ENCODE results near the gene HTR6.

The HTR6 gene

GRCh38 chr1:19623523-19623922, 41.2 kb upstream of the HTR6 start:
- Histone ChIP-seq H3K4me2 (ENCODE audit: low read depth, low read length, poor library complexity, severe bottlenecking) (no peak overlapping the region), H3K36me3 (ENCODE audit: insufficient read depth, low read length) (peaks cover 24% of the 10 kb centered on the region; the same call in 1 of the 2 replicates), H4K20me1 (ENCODE audit: insufficient read depth, low read length, poor library complexity, severe bottlenecking) (no peaks in the 10 kb centered on the region), H3K9ac (ENCODE audit: low read depth, low read length, poor library complexity, severe bottlenecking) (no peak overlapping the region), H3F3A (ENCODE audit: low read depth) (no peaks in the 10 kb centered on the region), H3K4me3 (ENCODE audit: low read length, poor library complexity, severe bottlenecking) (no peak overlapping the region), H3K27me3 (ENCODE audit: insufficient read depth, low read length, poor library complexity, severe bottlenecking) (no peaks in the 10 kb centered on the region), H3K9me3 (ENCODE audit: insufficient read depth, low read depth, low read length) (no peaks in the 10 kb centered on the region), H2AFZ (ENCODE audit: low read length) (no peak overlapping the region), H3K4me1 (ENCODE audit: insufficient read depth, low read length, poor library complexity, severe bottlenecking) (no peaks in the 10 kb centered on the region), H3K9me2 (replicated peaks; ENCODE audit: low read depth, low read length) (no peaks in the 10 kb centered on the region), H3K79me2 (ENCODE audit: insufficient read depth, low read length) (no peaks in the 10 kb centered on the region)
- TF ChIP-seq EZH2phosphoT487 (IDR thresholded peaks at IDR 0.05; ENCODE audit: borderline replicate concordance) (no peak), CTCF (conservative IDR thresholded peaks at IDR 0.05; ENCODE audit: low read length) (no peak)

DNA sequence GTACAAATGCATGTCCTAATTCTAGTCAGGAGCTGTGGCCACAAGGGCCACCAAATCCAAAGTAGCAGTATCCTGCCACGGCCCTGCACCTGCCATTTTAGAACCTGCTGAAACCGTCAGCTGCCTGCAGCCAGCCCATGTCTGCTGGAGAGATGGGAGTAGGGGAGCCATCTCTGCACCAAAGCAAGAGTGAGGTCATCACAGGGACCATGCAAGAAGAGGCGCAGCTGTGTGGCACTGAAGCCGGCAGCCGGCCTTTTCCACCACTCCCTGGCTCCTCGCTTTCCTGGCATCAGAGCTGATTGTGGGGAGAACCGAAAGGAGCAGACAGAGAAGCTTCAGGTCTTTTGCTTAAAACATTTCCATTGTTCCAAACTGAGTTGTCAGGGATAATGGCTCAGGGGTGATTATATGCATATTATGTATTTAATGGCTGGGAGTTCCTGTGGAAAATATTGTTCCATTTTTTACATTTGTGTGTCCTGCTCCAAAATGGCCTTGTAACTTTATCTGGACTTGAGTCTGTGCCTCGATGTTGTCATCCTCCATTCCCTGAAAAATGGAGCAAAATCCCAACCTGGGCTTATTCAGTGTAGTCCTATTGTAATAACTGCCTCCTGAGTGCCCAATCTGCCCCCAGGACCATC, 39.3 kb upstream of the HTR6 start:
- no peaks in the 10 kb centered on the region for H3K4me1 ChIP-seq (ENCODE audit: insufficient read depth, low read length, poor library complexity, severe bottlenecking)
- H3K9ac ChIP-seq (ENCODE audit: low read depth, low read length, poor library complexity, severe bottlenecking), result no peak overlapping the region
- H3F3A ChIP-seq (ENCODE audit: low read depth), result no peaks in the 10 kb centered on the region
- no peaks in the 10 kb centered on the region for H3K9me3 ChIP-seq (ENCODE audit: insufficient read depth, low read depth, low read length)
- H3K36me3 ChIP-seq (ENCODE audit: insufficient read depth, low read length), result peaks cover 24% of the 10 kb centered on the region; the same call in 1 of the 2 replicates
- H3K27me3 ChIP-seq (ENCODE audit: insufficient read depth, low read length, poor library complexity, severe bottlenecking), result no peaks in the 10 kb centered on the region
- no peak overlapping the region for H3K4me3 ChIP-seq (ENCODE audit: low read length, poor library complexity, severe bottlenecking)
- no peak overlapping the region for H2AFZ ChIP-seq (ENCODE audit: low read length)
- no peaks in the 10 kb centered on the region for H3K79me2 ChIP-seq (ENCODE audit: insufficient read depth, low read length)
- TF ChIP-seq CTCF (conservative IDR thresholded peaks at IDR 0.05; ENCODE audit: low read length) (no peak), EZH2phosphoT487 (IDR thresholded peaks at IDR 0.05; ENCODE audit: borderline replicate concordance) (no peak)
- no peaks in the 10 kb centered on the region for H4K20me1 ChIP-seq (ENCODE audit: insufficient read depth, low read length, poor library complexity, severe bottlenecking)
- no peaks in the 10 kb centered on the region for H3K9me2 ChIP-seq (replicated peaks; ENCODE audit: low read depth, low read length)
- no peak overlapping the region for H3K4me2 ChIP-seq (ENCODE audit: low read depth, low read length, poor library complexity, severe bottlenecking)

GRCh38 chr1:19628879-19629278, 35.8 kb upstream of the HTR6 start:
- H4K20me1 ChIP-seq (ENCODE audit: insufficient read depth, low read length, poor library complexity, severe bottlenecking), result no peaks in the 10 kb centered on the region
- H3K36me3 ChIP-seq (ENCODE audit: insufficient read depth, low read length), result peaks cover 17% of the 10 kb centered on the region; the same call in 1 of the 2 replicates
- H3K4me3 ChIP-seq (ENCODE audit: low read length, poor library complexity, severe bottlenecking), result no peak overlapping the region

More at GRCh38 chr1:19628879-19629278, 35.8 kb upstream of the HTR6 start:
- no peaks in the 10 kb centered on the region for H3K4me1 ChIP-seq (ENCODE audit: insufficient read depth, low read length, poor library complexity, severe bottlenecking)
- H3K4me2 ChIP-seq (ENCODE audit: low read depth, low read length, poor library complexity, severe bottlenecking), result no peak overlapping the region
- no peaks in the 10 kb centered on the region for H3F3A ChIP-seq (ENCODE audit: low read depth)
- H3K9me2 ChIP-seq (replicated peaks; ENCODE audit: low read depth, low read length), result no peaks in the 10 kb centered on the region
- no peak overlapping the region for H2AFZ ChIP-seq (ENCODE audit: low read length)
- no peaks in the 10 kb centered on the region for H3K79me2 ChIP-seq (ENCODE audit: insufficient read depth, low read length)
- no peaks in the 10 kb centered on the region for H3K27me3 ChIP-seq (ENCODE audit: insufficient read depth, low read length, poor library complexity, severe bottlenecking)
- no peak for TF ChIP-seq CTCF (conservative IDR thresholded peaks at IDR 0.05; ENCODE audit: low read length)
- no peak for TF ChIP-seq EZH2phosphoT487 (IDR thresholded peaks at IDR 0.05; ENCODE audit: borderline replicate concordance)
- H3K9ac ChIP-seq (ENCODE audit: low read depth, low read length, poor library complexity, severe bottlenecking), result no peak overlapping the region
- no peaks in the 10 kb centered on the region for H3K9me3 ChIP-seq (ENCODE audit: insufficient read depth, low read depth, low read length)

Measured in Loucy (cell line).